Measurements from ENCODE around the gene AMER3.
A peak's percentile ranks its signal among the peaks of the same experiment; 100 is the strongest.

AMER3 gene

DNA sequence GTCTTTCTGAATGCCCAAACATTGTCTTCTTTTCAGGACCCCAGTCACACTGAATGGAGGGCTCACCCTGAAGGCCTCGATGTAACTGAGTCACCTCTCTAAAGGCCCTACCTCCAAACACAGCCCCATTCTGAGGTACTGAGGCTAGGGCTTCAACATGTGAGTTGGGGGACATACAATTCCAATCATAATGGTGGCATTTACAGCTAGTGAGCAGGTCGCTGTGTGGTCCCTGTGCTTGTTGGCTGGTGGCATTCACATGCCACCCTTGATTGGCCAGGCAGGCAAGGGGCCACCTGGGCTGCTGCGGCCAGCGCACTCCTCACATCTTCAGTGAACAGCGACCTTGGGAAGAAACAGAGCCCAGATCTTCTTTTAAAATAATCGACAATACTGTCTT is 30.7 kb downstream of the AMER3 start:
- DNase-seq (ENCODE audit: low spot score): no peak

DNA sequence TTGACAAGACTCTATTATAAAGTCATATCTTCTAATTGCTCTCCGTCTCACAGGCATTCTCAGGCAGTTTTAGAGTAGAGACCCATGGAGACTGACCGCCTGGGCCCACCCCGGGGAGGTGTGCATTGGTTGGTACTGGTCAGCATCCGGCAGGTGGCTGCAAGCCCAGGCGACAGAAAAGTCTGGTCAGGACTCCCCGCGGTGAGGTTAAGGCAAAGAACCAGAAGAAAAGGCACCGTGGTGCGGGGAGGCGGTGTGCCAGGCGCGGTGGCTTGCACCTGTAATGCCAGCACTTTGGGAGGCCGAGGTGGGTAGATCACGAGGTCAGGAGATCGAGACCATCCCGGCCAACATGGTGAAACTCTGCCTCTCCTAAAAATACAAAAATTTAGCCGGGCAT is 32.5 kb downstream of the AMER3 start:
- DNase-seq (ENCODE audit: low spot score): no peak

DNA sequence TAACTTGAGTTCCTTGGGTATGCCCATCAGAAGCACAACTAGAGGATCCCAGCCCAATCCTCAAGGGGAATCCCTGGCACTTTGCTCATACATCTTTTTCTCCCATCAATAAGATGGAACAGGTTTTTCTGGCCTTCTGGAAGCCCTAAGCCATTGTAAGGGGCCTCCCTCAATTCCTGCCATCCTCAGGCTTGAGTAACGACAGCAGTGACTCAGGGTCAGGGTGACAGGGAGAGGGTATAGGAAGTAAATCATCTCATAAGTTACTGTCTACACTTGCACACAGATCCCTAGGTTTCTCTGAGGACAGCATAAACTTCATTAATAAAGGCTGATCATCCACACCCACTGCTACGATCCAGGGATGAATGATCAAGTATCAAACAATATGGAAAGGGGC is 35.0 kb downstream of the AMER3 start:
- DNase-seq (ENCODE audit: low spot score): no peak

- DNase-seq (ENCODE audit: low spot score): no peak
Measured at GRCh38 chr2:130790804-130791616, 35.7 kb downstream of the AMER3 start.

DNA sequence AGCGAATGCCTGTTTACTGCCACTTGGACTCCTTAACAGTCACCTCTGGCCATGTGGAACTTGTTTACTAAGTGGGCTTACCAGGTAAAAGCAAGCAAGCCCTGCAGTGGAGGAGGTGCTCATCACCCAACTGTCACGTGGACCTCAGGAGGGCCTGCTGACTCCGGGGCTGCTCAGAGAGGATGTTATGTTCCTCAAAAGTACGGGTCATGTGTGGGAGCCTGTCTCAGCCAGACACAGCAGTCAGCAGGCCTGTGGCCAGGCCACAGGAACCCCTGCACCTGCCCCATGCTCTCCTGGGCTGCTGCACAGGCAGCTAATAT is 36.2 kb downstream of the AMER3 start:
- DNase-seq (ENCODE audit: low spot score): no peak

- no peak for DNase-seq (ENCODE audit: low spot score)
Measured at GRCh38 chr2:130795431-130795830, 40.1 kb downstream of the AMER3 start.

DNA sequence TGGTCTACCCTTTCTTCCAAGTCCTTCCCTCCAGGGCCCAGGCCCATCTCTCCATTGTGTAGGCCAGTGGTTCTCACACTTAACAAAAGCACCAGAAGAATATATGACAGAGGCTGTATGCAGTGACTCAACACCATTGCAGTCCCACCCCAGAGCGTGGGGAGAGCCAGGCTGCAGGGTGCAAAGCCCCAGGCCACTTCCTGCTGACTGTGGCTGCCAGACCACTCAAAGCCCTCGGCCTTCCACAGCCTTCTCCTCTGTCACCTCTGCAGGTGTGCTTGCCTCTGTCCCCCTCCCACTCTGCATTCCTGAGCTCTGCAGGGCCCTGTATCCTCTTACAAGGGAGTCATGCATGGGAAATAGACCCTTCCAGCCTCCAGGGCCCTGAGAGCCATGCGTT is 41.0 kb downstream of the AMER3 start:
- no peak for DNase-seq (ENCODE audit: low spot score)

DNA sequence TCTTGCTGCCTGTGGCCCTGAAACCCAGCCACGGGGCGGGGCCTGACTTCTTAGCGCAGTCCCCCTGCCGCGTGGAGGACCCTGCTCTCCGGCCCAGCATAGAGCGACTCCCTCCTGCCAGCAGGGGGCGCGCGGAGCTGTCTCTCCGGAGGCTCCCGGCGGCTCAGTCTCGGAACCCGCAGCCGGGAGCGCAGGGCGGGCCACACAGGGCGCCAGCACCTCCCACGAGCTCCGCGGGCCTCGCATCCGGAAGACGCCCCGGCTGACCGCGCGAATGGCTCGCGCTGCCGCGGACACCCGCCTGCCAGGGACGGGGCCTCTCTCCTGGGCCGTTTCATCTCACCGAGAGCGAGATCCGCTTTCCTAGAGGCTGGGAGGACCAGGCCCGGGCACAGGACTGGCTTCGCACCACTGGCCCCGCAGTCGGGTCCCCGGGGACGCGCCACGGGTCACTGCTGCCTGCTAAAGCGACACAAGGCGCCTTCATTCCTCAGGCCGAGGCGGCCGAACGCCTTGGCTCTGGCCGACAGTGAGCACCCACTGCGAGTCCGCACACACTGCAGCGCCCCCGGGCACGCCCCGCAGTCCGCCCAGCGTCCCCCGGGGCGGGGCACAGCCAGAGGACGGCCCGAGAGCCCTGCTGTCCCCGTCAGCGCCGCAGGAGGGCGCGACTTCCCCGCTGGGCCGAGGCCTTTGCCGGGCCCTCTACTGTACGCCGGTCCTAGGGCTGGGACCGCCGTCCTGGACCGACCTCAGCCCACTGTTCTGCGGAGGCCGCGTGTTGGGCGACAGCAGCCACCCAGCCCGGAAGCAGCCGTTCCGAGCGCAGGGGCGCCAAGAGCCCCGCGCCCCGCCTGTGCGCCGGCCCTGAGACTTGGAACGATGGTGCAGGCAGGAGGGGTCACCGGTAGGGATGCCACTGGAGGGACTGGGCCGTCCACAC is 42.4 kb downstream of the AMER3 start:
- peak; percentile 79 for DNase-seq (ENCODE audit: low spot score)

DNA sequence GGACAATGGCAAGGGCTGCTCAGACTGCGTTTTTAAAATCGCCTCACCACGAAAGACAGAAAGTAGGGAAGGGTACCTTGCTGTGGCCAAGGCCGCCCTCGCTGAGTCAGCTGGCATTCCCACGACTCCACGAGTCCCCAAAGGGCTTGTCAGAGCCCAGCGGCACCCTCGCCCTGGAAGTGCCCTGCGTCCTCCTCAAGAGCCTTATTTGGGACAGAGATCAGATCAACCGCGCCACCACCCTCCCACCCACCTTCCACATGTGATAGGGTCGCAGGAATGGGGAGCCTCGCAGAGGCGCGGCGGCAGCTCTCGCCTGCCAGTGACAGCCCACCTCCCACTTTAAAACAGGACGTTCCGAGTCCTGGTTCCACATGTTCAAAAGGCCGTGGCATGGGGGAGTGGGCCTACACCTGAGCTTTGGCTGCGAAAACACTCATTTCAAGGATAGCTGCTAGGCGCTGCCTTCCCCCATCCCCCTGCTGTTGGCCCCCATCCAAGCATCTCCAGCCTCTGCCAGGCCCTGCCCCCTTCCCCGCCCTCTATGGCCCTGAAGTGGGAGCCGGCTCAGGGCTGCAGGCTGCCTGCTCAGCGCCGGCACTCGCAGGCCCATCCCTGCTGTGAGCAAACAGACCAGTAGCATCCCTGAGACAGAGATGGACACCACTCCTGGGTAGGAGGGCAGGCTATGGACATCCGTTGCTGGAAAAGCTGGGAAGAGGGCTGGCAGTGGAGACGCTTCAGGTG is 43.3 kb downstream of the AMER3 start:
- DNase-seq (ENCODE audit: low spot score): no peak

GRCh38 chr2:130799295-130799694 is 44.0 kb downstream of the AMER3 start:
- no peak for DNase-seq (ENCODE audit: low spot score)

DNA sequence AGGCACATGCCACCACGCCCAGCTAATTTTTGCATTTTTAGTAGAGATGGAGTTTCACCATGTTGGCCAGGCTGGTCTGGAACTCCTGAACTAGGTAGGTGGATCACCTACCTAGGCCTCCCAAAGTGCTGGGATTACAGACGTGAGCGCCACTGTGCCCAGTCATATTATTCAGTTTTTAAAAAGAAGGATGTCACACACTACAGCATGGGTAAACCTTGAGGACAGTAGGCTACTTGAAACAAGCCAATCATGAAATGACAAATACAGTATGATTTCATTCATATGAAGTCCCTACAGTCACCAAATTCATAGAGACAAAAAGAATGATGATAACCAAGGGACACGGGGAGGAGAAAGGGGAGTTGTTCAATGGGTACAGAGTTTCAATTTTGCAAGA is 50.3 kb downstream of the AMER3 start:
- no peak for DNase-seq (ENCODE audit: low spot score)

- no peak for DNase-seq (ENCODE audit: low spot score)
Measured at GRCh38 chr2:130806370-130806769, 51.0 kb downstream of the AMER3 start.

- no peak for DNase-seq (ENCODE audit: low spot score)
Measured at GRCh38 chr2:130807659-130808385, 52.5 kb downstream of the AMER3 start.

DNA sequence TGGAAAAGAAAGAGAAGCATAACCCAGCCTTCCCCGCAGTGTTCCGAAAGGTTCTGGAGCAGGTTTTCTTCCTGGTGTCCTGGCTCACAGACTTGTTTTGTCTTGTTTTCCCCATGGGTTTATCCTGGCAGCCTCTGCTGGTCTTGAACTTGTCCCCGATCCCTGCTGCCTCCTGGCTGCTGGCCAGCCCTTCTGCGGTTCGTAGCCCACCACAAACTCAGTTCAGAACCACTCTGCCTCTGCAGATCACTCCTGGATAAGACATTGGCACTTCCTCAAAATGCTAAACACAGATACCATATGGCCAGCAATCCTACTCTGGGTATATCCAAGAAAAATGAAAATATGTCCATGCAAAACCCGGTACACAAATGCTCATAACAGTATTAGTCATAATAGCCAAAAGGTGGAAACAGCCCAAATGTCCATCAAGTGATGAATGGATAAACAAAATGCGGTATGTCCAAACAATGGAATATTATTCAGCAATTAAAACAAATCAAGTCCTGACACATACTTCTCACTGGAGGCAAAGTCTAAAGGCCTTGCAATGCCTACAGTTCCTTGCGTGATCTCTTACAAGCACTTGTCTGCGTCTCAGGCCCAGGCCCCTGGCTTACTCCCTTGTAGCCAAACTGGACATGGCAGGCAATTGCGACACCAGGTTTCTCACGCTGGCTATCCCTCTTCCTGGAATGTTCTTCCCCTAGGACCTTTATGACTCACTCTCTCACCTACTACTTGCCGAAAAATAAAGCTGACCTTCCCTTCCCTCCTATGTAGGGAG is 53.3 kb downstream of the AMER3 start:
- DNase-seq (ENCODE audit: low spot score): no peak

GRCh38 chr2:130810490-130810889 is 55.1 kb downstream of the AMER3 start:
- DNase-seq (ENCODE audit: low spot score): no peak

DNA sequence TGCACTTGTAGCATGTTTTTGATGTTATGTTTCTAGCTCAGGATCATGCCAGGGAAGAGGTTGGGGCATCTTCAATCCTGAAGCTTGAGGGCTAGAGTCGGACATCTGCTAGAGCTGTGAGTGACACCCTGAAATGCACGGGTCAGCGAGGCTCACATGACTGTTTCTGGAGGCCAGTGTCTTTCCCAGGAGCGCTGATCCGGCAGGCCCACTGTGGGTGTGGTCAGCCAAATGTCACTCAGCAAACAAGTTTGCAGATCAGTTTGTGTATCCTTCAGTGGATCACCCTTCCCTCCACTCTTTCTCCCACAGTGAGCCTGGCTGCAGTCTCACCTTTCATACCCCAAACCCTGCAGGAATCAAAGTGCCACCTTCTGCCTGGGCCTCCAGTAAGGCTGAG is 58.4 kb downstream of the AMER3 start:
- no peak for DNase-seq (ENCODE audit: low spot score)

GRCh38 chr2:130814931-130815680 is 59.8 kb downstream of the AMER3 start:
- no peak for DNase-seq (ENCODE audit: low spot score)
